HEK293 (cell line): ENCODE measurements around the gene EIF5A2.

Experiments
- CTCF ChIA-PET: fragments of 350-600 bp; formaldehyde crosslinking; extraction: SDS; loops from one replicate; lab custom pipeline; 2021; ENCODE audit warnings: antibody characterized with exemption; lab: Yijun Ruan, JAX
- POLR2A ChIA-PET: fragments of 300-600 bp; formaldehyde crosslinking; extraction: SDS; loops from one replicate; lab custom pipeline; 2020; ENCODE audit warnings: antibody characterized with exemption, inconsistent platforms; lab: Yijun Ruan, JAX
- H3K27ac ChIP-seq: fragments of 200-500 bp; sonication (Bioruptor generic); 2 replicates; pipeline ENCODE4 v1.5.1; 2014; ENCODE audit warnings: low read depth, low read length, control low read depth, inconsistent platforms; ENCODE audit errors: extremely low read depth
- H3K36me3 ChIP-seq, 2 experiments: fragments of 200-500 bp in 1 of 2; sonication (Bioruptor generic) in 1 of 2; 1 replicate in 1 of 2; 2 replicates in 1 of 2; pipeline ENCODE4 v1.5.1; 2014 to 2017; ENCODE audit warnings: inconsistent platforms in 2 of 2, low read length in 2 of 2; ENCODE audit not compliant: control insufficient read depth in 2 of 2, insufficient read depth in 1 of 2
- H3K4me1 ChIP-seq: fragments of 200-500 bp; sonication (Bioruptor generic); 2 replicates; pipeline ENCODE4 v1.5.1; 2014; ENCODE audit warnings: mild to moderate bottlenecking, low read length, inconsistent platforms; ENCODE audit not compliant: control insufficient read depth, insufficient read depth
- H3K4me3 ChIP-seq: 2 replicates; pipeline ENCODE4 v1.5.1; 2011; ENCODE audit warnings: low read depth, mild to moderate bottlenecking, control low read depth, low read length, moderate library complexity
- H3K9me3 ChIP-seq: fragments of 200-500 bp; sonication (Bioruptor generic); 2 replicates; pipeline ENCODE4 v1.5.1; 2014; ENCODE audit warnings: low read depth, low read length, inconsistent platforms; ENCODE audit not compliant: control insufficient read depth, insufficient read depth
- FEZF1 ChIP-seq: fragments of 450-650 bp; formaldehyde crosslinking; IDR thresholded peaks from 2 replicates; pipeline ENCODE4 v1.5.1; 2016; ENCODE audit warnings: missing biosample characterization, missing genetic modification characterization
- KLF1 ChIP-seq: fragments of 450-650 bp; formaldehyde crosslinking; IDR thresholded peaks from 2 replicates; pipeline ENCODE4 v1.5.1; 2016; ENCODE audit warnings: missing biosample characterization, missing genetic modification characterization
- MYNN ChIP-seq: fragments of 450-650 bp; formaldehyde crosslinking; IDR thresholded peaks from 2 replicates; pipeline ENCODE4 v1.5.1; 2016; ENCODE audit warnings: missing biosample characterization, missing genetic modification characterization, borderline replicate concordance
- SETDB1 ChIP-seq: IDR thresholded peaks from one replicate; pipeline ENCODE4 v1.6.1; 2017; ENCODE audit warnings: mild to moderate bottlenecking, low read length, moderate library complexity, mixed read lengths; ENCODE audit not compliant: insufficient read length
- ZFP3 ChIP-seq: fragments of 450-650 bp; formaldehyde crosslinking; IDR thresholded peaks from 2 replicates; pipeline ENCODE4 v1.5.1; 2016; ENCODE audit warnings: low read depth, missing biosample characterization, missing genetic modification characterization
- ZNF248 ChIP-seq: fragments of 450-650 bp; formaldehyde crosslinking; IDR thresholded peaks from 2 replicates; pipeline ENCODE4 v1.5.1; 2017; ENCODE audit warnings: missing biosample characterization, missing genetic modification characterization
- ZNF311 ChIP-seq: fragments of 450-650 bp; formaldehyde crosslinking; IDR thresholded peaks from 2 replicates; pipeline ENCODE4 v1.5.1; 2017; ENCODE audit warnings: missing biosample characterization, missing genetic modification characterization, borderline replicate concordance
- ZNF366 ChIP-seq: fragments of 450-650 bp; formaldehyde crosslinking; conservative IDR thresholded peaks from 2 replicates; pipeline ENCODE4 v1.5.1; 2016; ENCODE audit warnings: missing biosample characterization, missing genetic modification characterization
- ZNF394 ChIP-seq: fragments of 450-650 bp; formaldehyde crosslinking; IDR thresholded peaks from 2 replicates; pipeline ENCODE4 v1.5.1; 2016; ENCODE audit warnings: missing biosample characterization, missing genetic modification characterization, mild to moderate bottlenecking, moderate library complexity, borderline replicate concordance
- ZNF501 ChIP-seq: fragments of 450-650 bp; formaldehyde crosslinking; IDR thresholded peaks from 2 replicates; pipeline ENCODE4 v1.5.1; 2016; ENCODE audit warnings: missing biosample characterization, missing genetic modification characterization
- ZNF555 ChIP-seq: fragments of 450-650 bp; formaldehyde crosslinking; conservative IDR thresholded peaks from 2 replicates; pipeline ENCODE4 v1.5.1; 2017; ENCODE audit warnings: missing biosample characterization, mild to moderate bottlenecking, missing genetic modification characterization, inconsistent platforms
- ZNF610 ChIP-seq: fragments of 450-650 bp; formaldehyde crosslinking; IDR thresholded peaks from 2 replicates; pipeline ENCODE4 v1.5.1; 2016; ENCODE audit warnings: missing biosample characterization, missing genetic modification characterization, borderline replicate concordance
- TF ChIP-seq, protein P1 (sequence below): fragments of 450-650 bp; formaldehyde crosslinking; IDR thresholded peaks from 2 replicates; pipeline ENCODE4 v1.5.1; 2017; ENCODE audit warnings: missing biosample characterization, missing genetic modification characterization
- TF ChIP-seq, protein P2 (sequence below): fragments of 450-650 bp; formaldehyde crosslinking; IDR thresholded peaks from 2 replicates; pipeline ENCODE4 v1.5.1; 2016; ENCODE audit warnings: missing biosample characterization, missing genetic modification characterization
- TF ChIP-seq, protein P3 (sequence below): fragments of 450-650 bp; formaldehyde crosslinking; IDR thresholded peaks from 2 replicates; pipeline ENCODE4 v1.5.1; 2016; ENCODE audit warnings: missing biosample characterization, missing genetic modification characterization
- TF ChIP-seq, protein P4 (sequence below): fragments of 450-650 bp; formaldehyde crosslinking; conservative IDR thresholded peaks from 2 replicates; pipeline ENCODE4 v1.5.1; 2016; ENCODE audit warnings: low read depth, missing biosample characterization, missing genetic modification characterization

EIF5A2 gene

DNA sequence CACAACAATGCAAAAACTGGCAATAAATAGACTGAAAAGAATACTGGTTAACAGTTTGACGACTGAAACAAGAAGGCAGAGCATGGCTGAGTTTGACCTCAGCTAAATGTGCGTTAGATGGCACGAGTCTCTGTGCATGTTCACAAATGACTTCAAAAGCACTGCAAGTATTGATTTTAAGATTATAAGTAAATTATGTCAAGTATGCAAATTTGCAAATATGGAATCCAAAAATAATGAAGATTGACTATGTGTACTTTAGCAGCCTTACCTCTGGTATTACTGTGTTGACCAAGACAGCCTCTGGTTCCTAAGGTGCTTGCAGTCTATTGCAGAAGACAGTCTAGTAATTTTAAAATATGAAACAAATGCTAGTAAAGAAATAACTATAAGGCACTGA lies 2.6 kb upstream of the EIF5A2 start:
- no peaks in the 10 kb centered on the region for H3K36me3 ChIP-seq
- H3K4me1 ChIP-seq = no peaks in the 10 kb centered on the region
- no peaks in the 10 kb centered on the region for H3K9me3 ChIP-seq
- no peak overlapping the region for H3K4me3 ChIP-seq
- TF ChIP-seq, protein P1, sequence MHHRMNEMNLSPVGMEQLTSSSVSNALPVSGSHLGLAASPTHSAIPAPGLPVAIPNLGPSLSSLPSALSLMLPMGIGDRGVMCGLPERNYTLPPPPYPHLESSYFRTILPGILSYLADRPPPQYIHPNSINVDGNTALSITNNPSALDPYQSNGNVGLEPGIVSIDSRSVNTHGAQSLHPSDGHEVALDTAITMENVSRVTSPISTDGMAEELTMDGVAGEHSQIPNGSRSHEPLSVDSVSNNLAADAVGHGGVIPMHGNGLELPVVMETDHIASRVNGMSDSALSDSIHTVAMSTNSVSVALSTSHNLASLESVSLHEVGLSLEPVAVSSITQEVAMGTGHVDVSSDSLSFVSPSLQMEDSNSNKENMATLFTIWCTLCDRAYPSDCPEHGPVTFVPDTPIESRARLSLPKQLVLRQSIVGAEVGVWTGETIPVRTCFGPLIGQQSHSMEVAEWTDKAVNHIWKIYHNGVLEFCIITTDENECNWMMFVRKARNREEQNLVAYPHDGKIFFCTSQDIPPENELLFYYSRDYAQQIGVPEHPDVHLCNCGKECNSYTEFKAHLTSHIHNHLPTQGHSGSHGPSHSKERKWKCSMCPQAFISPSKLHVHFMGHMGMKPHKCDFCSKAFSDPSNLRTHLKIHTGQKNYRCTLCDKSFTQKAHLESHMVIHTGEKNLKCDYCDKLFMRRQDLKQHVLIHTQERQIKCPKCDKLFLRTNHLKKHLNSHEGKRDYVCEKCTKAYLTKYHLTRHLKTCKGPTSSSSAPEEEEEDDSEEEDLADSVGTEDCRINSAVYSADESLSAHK (tag by site-specific recombination) = no peak
- ChIA-PET CTCF (no interaction called here), POLR2A (no interaction called here)
- H3K27ac ChIP-seq = no peak overlapping the region

DNA sequence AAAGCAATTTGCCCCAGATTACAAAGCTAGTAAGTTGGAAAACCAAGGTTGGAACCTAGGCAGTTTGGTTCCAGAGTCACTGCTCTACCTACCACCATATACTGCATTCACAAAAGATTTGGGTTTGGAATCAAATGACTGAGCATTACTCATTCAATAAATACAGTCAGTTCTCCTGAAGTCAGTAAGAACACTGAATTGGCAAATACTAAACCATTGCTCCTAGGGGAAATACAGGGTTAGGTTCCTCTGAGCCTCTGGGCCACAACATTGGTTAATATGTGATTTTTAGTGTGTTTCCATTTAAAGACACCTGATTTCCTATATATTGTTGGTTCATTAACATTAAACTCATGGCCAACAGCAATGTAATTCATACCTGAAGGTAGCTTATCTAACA lies 2.1 kb upstream of the EIF5A2 start:
- Histone ChIP-seq H3K9me3 (no peaks in the 10 kb centered on the region), H3K36me3 (no peaks in the 10 kb centered on the region), H3K27ac (no peak overlapping the region), H3K4me1 (no peaks in the 10 kb centered on the region), H3K4me3 (no peak overlapping the region)
- TF ChIP-seq, protein P2, sequence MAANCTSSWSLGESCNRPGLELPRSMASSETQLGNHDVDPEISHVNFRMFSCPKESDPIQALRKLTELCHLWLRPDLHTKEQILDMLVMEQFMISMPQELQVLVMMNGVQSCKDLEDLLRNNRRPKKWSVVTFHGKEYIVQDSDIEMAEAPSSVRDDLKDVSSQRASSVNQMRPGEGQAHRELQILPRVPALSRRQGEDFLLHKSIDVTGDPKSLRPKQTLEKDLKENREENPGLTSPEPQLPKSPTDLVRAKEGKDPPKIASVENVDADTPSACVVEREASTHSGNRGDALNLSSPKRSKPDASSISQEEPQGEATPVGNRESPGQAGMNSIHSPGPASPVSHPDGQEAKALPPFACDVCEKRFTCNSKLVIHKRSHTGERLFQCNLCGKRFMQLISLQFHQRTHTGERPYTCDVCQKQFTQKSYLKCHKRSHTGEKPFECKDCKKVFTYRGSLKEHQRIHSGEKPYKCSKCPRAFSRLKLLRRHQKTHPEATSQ (tag by site-specific recombination) = no peak
- peak; percentile 51 for TF ChIP-seq ZNF555 (tag by site-specific recombination)
- peak; percentile 64 for TF ChIP-seq SETDB1
- ChIA-PET POLR2A (interaction anchor here (0.8 kb wide), 1 partner anchor 41 kb away, joined by 4 read pairs; the partner anchor contains the start of gene RPL22L1), CTCF (no interaction called here)

DNA sequence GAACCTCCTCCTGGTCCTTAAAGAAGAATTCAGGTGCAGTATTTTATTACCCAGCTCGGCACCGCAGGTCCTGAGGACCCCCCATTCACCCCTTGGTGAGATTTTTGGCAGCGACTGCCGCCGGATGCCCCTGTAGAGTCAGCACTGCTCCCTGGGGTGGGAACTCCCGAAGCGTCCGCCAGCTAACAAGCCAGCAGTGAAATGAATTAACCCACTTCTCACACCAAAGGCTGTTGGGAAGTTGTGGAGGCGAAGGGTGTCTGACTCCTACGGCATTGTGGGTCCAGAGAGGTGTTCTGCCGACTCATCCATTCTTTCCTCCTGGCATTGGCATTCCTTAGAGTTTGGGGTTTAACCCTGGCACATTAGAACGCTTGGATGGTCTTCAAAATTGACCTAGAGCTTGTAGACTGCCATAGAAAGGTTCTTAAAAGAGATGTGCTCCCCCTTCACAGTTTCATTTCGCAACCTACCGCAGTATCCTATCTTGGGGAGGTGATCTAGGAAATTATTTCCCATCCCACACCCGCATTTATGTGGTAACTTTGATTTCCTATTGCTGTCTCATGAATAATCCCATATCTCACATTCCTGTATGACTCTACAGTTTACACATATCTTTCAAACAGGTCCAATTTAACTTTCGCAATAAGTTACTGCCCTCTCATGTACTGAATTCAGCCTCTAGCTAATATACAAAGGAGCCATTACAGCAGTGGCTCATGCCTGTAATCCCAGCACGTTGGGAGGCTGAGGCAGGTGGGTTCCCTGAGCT lies 879 bp upstream of the EIF5A2 start:
- no peak overlapping the region for H3K4me3 ChIP-seq
- no peak overlapping the region for H3K27ac ChIP-seq
- POLR2A ChIA-PET = no interaction called here
- TF ChIP-seq ZNF501 (tag by site-specific recombination) (no peak), ZNF610 (tag by site-specific recombination) (no peak), MYNN (no peak), ZFP3 (tag by site-specific recombination) (no peak), FEZF1 (no peak), KLF1 (tag by site-specific recombination) (no peak), ZNF311 (no peak), ZNF394 (tag by site-specific recombination) (no peak), ZNF366 (tag by site-specific recombination) (no peak), ZNF248 (tag by site-specific recombination) (no peak)
- TF ChIP-seq, protein P3, sequence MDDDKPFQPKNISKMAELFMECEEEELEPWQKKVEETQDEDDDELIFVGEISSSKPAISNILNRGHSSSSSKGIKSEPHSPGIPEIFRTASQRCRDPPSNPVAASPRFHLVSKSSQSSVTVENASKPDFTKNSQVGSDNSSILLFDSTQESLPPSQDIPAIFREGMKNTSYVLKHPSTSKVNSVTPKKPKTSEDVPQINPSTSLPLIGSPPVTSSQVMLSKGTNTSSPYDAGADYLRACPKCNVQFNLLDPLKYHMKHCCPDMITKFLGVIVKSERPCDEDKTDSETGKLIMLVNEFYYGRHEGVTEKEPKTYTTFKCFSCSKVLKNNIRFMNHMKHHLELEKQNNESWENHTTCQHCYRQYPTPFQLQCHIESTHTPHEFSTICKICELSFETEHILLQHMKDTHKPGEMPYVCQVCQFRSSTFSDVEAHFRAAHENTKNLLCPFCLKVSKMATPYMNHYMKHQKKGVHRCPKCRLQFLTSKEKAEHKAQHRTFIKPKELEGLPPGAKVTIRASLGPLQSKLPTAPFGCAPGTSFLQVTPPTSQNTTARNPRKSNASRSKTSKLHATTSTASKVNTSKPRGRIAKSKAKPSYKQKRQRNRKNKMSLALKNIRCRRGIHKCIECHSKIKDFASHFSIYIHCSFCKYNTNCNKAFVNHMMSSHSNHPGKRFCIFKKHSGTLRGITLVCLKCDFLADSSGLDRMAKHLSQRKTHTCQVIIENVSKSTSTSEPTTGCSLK (tag by site-specific recombination) = no peak
- TF ChIP-seq, protein P4, sequence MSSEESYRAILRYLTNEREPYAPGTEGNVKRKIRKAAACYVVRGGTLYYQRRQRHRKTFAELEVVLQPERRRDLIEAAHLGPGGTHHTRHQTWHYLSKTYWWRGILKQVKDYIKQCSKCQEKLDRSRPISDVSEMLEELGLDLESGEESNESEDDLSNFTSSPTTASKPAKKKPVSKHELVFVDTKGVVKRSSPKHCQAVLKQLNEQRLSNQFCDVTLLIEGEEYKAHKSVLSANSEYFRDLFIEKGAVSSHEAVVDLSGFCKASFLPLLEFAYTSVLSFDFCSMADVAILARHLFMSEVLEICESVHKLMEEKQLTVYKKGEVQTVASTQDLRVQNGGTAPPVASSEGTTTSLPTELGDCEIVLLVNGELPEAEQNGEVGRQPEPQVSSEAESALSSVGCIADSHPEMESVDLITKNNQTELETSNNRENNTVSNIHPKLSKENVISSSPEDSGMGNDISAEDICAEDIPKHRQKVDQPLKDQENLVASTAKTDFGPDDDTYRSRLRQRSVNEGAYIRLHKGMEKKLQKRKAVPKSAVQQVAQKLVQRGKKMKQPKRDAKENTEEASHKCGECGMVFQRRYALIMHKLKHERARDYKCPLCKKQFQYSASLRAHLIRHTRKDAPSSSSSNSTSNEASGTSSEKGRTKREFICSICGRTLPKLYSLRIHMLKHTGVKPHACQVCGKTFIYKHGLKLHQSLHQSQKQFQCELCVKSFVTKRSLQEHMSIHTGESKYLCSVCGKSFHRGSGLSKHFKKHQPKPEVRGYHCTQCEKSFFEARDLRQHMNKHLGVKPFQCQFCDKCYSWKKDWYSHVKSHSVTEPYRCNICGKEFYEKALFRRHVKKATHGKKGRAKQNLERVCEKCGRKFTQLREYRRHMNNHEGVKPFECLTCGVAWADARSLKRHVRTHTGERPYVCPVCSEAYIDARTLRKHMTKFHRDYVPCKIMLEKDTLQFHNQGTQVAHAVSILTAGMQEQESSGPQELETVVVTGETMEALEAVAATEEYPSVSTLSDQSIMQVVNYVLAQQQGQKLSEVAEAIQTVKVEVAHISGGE (tag by site-specific recombination) = no peak
- no peaks in the 10 kb centered on the region for H3K4me1 ChIP-seq
- CTCF ChIA-PET = no interaction called here
- no peaks in the 10 kb centered on the region for H3K36me3 ChIP-seq
- no peaks in the 10 kb centered on the region for H3K9me3 ChIP-seq
